Erythroblast (primary cell): Measurements from ENCODE around the gene CPNE5.

Experiments
- DNase-seq, 2 experiments: peaks; one replicate each; lab custom pipeline; 2025; lab: John Stamatoyannopoulos, UW
- GATA1 ChIP-seq: IDR thresholded peaks from 2 replicates; pipeline ENCODE4 v1.6.1; 2011; ENCODE audit warnings: low read depth, mild to moderate bottlenecking, control low read depth, low read length, moderate library complexity
- POLR2A ChIP-seq: IDR thresholded peaks from 2 replicates; pipeline ENCODE4 v1.6.1; 2011; ENCODE audit warnings: mild to moderate bottlenecking, low read length

CPNE5 gene

GRCh38 chr6:36834576-36835341 lies 4.5 kb downstream of the CPNE5 start:
- TF ChIP-seq GATA1 (no peak), POLR2A (no peak)
- no peak for DNase-seq

- no peak for TF ChIP-seq POLR2A
- TF ChIP-seq GATA1, result no peak
- no peak for DNase-seq
Observed at GRCh38 chr6:36833182-36833789, 6.0 kb downstream of the CPNE5 start.

GRCh38 chr6:36832313-36832712 lies 6.9 kb downstream of the CPNE5 start:
- TF ChIP-seq POLR2A, result no peak
- no peak for DNase-seq

GRCh38 chr6:36830577-36830976 lies 8.7 kb downstream of the CPNE5 start:
- no peak for DNase-seq
- TF ChIP-seq POLR2A (no peak), GATA1 (no peak)

GRCh38 chr6:36829919-36830544 lies 9.2 kb downstream of the CPNE5 start:
- no peak for DNase-seq
- no peak for TF ChIP-seq GATA1
- no peak for TF ChIP-seq POLR2A

GRCh38 chr6:36827261-36828079 lies 11.8 kb downstream of the CPNE5 start:
- DNase-seq, result no peak
- TF ChIP-seq POLR2A (no peak), GATA1 (no peak)

GRCh38 chr6:36826520-36827227 lies 12.6 kb downstream of the CPNE5 start:
- no peak for TF ChIP-seq GATA1
- TF ChIP-seq POLR2A, result no peak
- no peak for DNase-seq

- TF ChIP-seq POLR2A (no peak), GATA1 (no peak)
- DNase-seq, result no peak
Observed at GRCh38 chr6:36825994-36826393, 13.2 kb downstream of the CPNE5 start.

GRCh38 chr6:36825452-36825851 lies 13.8 kb downstream of the CPNE5 start:
- no peak for TF ChIP-seq GATA1
- TF ChIP-seq POLR2A, result no peak
- no peak for DNase-seq

GRCh38 chr6:36824253-36824652 lies 15.0 kb downstream of the CPNE5 start:
- no peak for DNase-seq
- TF ChIP-seq GATA1, result no peak
- TF ChIP-seq POLR2A, result no peak

- TF ChIP-seq POLR2A, result no peak
- no peak for TF ChIP-seq GATA1
- no peak for DNase-seq
Observed at GRCh38 chr6:36823421-36824096, 15.7 kb downstream of the CPNE5 start.

- no peak for TF ChIP-seq GATA1
- TF ChIP-seq POLR2A, result no peak
- no peak for DNase-seq
Observed at GRCh38 chr6:36822506-36823269, 16.6 kb downstream of the CPNE5 start.
